ENCODE measurements around the gene POLE4. TPM values are rescaled to one million over a fixed set of nuclear protein-coding genes. Genes with fewer than 3 reads are reported as not detected.

The POLE4 gene
- total RNA-seq, 2 donors from 2014 or later: 17.2 to 21.9 TPM

GRCh38 chr2:74922592-74923227, 35.7 kb upstream of the POLE4 start:
- H3K4me3 ChIP-seq: no peak overlapping the region
- WGBS: 66% methylated on average over 5 of the region's 5 CpGs
- H3K9me3 ChIP-seq: no peaks in the 10 kb centered on the region
- no peak overlapping the region for H3K27ac ChIP-seq
- no peaks in the 10 kb centered on the region for H3K36me3 ChIP-seq
- no peak for DNase-seq (ENCODE audit: low spot score)
- no peaks in the 10 kb centered on the region for H3K27me3 ChIP-seq (replicated peaks; ENCODE audit: insufficient read depth)
- intact Hi-C loops (cut with DNase I): no loop called here
- H3K4me1 ChIP-seq (replicated peaks): no peaks in the 10 kb centered on the region
- TF ChIP-seq POLR2A (IDR thresholded peaks at IDR 0.05) (no peak), POLR2AphosphoS5 (IDR thresholded peaks at IDR 0.05) (no peak)
- TF ChIP-seq, protein P1, sequence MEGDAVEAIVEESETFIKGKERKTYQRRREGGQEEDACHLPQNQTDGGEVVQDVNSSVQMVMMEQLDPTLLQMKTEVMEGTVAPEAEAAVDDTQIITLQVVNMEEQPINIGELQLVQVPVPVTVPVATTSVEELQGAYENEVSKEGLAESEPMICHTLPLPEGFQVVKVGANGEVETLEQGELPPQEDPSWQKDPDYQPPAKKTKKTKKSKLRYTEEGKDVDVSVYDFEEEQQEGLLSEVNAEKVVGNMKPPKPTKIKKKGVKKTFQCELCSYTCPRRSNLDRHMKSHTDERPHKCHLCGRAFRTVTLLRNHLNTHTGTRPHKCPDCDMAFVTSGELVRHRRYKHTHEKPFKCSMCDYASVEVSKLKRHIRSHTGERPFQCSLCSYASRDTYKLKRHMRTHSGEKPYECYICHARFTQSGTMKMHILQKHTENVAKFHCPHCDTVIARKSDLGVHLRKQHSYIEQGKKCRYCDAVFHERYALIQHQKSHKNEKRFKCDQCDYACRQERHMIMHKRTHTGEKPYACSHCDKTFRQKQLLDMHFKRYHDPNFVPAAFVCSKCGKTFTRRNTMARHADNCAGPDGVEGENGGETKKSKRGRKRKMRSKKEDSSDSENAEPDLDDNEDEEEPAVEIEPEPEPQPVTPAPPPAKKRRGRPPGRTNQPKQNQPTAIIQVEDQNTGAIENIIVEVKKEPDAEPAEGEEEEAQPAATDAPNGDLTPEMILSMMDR (IDR thresholded peaks at IDR 0.05): no peak

GRCh38 chr2:74924463-74925265, 33.8 kb upstream of the POLE4 start:
- H3K27ac ChIP-seq: no peak overlapping the region
- intact Hi-C loops (cut with DNase I): no loop called here
- TF ChIP-seq POLR2A (IDR thresholded peaks at IDR 0.05) (no peak), POLR2AphosphoS5 (IDR thresholded peaks at IDR 0.05) (no peak)
- TF ChIP-seq, protein P1 (IDR thresholded peaks at IDR 0.05): no peak
- no peak overlapping the region for H3K4me3 ChIP-seq
- WGBS: 88% methylated on average over 11 of the region's 11 CpGs
- H3K36me3 ChIP-seq: no peaks in the 10 kb centered on the region
- DNase-seq (ENCODE audit: low spot score): no peak
- no peaks in the 10 kb centered on the region for H3K4me1 ChIP-seq (replicated peaks)
- H3K27me3 ChIP-seq (replicated peaks; ENCODE audit: insufficient read depth): no peaks in the 10 kb centered on the region
- no peaks in the 10 kb centered on the region for H3K9me3 ChIP-seq

DNA sequence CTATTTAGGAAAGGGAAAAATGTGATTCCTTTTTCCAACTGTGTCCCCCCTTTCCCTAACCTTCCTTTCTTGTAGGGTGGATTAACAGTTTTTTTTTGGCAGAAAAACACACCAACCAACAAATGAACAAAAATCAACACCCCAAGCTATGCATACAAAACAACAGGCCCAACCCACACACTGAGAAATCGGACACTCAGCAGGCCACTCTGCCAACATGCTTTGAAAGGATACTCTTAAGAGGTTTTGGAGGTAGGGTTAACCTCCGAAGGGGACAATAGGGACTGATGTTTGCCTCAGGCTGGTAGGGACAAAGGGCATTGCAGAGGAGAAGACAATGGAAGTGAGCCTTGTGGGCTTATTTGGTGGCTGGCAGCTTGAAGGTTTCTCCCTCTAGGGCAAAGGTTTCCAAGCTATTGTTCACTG, 33.1 kb upstream of the POLE4 start:
- no peaks in the 10 kb centered on the region for H3K27me3 ChIP-seq (replicated peaks; ENCODE audit: insufficient read depth)
- TF ChIP-seq POLR2A (IDR thresholded peaks at IDR 0.05) (no peak), POLR2AphosphoS5 (IDR thresholded peaks at IDR 0.05) (no peak)
- TF ChIP-seq, protein P1 (IDR thresholded peaks at IDR 0.05): no peak
- no peaks in the 10 kb centered on the region for H3K9me3 ChIP-seq
- H3K36me3 ChIP-seq: no peaks in the 10 kb centered on the region
- intact Hi-C loops (cut with DNase I): no loop called here
- H3K4me1 ChIP-seq (replicated peaks): no peaks in the 10 kb centered on the region
- H3K27ac ChIP-seq: no peak overlapping the region
- no peak overlapping the region for H3K4me3 ChIP-seq
- no peak for DNase-seq (ENCODE audit: low spot score)
- 32% methylated on average over 2 of the region's 2 CpGs for WGBS

- H3K27ac ChIP-seq: no peak overlapping the region
- intact Hi-C loops (cut with DNase I): no loop called here
- H3K4me3 ChIP-seq: no peak overlapping the region
- H3K9me3 ChIP-seq: no peaks in the 10 kb centered on the region
- WGBS: 68% methylated on average over 5 of the region's 5 CpGs
- H3K36me3 ChIP-seq: no peaks in the 10 kb centered on the region
- DNase-seq (ENCODE audit: low spot score): no peak
- no peaks in the 10 kb centered on the region for H3K4me1 ChIP-seq (replicated peaks)
- no peak for TF ChIP-seq POLR2AphosphoS5 (IDR thresholded peaks at IDR 0.05)
- H3K27me3 ChIP-seq (replicated peaks; ENCODE audit: insufficient read depth): no peaks in the 10 kb centered on the region
Observed at GRCh38 chr2:74927621-74928020, 30.8 kb upstream of the POLE4 start.

DNA sequence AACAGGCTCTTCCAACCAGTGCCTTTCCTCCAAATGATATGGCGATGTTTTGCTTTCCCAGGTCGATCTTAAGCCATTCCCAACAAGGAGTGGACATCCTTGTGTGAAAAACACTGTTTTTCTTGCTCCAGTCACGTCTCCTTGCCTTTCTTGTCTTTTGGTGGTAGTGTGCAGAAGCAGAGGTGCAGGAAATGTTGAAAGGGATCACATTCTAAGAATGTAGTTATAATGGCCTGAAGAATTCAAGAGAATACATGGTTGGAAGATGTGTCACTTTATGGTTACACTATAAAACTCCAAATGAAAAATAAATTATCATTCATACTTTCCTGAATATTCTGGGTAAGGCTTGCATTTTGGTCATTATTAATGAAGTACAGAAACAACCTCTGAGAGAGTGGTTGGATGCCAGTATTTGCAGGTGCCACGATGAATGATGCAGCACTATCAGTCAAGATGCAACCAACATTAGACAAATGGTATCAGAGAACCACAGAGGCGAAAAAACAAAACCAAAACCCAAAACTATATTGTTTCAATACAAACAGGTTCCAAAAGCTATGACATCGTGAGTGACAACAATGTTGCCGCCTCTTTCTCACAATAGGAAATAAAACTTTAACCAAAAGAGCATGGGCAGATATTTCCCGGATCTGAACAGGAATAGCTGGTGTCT, 27.5 kb upstream of the POLE4 start:
- Histone ChIP-seq H3K4me1 (replicated peaks) (no peaks in the 10 kb centered on the region), H3K27ac (no peak overlapping the region), H3K9me3 (no peaks in the 10 kb centered on the region), H3K4me3 (no peak overlapping the region), H3K27me3 (replicated peaks; ENCODE audit: insufficient read depth) (no peaks in the 10 kb centered on the region), H3K36me3 (no peaks in the 10 kb centered on the region)
- 88% methylated on average over 8 of the region's 8 CpGs for WGBS
- DNase-seq (ENCODE audit: low spot score): no peak
- intact Hi-C loops (cut with DNase I): no loop called here
- TF ChIP-seq POLR2A (IDR thresholded peaks at IDR 0.05): no peak
- TF ChIP-seq POLR2AphosphoS5 (IDR thresholded peaks at IDR 0.05): no peak
- TF ChIP-seq, protein P1 (IDR thresholded peaks at IDR 0.05): no peak
